Smooth muscle cell (in vitro differentiated cells): ENCODE data around the gene ABCA13. TPM values are rescaled to one million over a fixed set of nuclear protein-coding genes. Genes with fewer than 3 reads are reported as not detected.

Source experiments
- DNase-seq: peaks from one replicate; lab custom pipeline; 2025; ENCODE audit not compliant: unreplicated experiment; lab: John Stamatoyannopoulos, UW
- H2AFZ ChIP-seq: fragments of 200-600 bp; sonication (generic); 2 replicates; pipeline ENCODE4 v1.6.0; 2016; ENCODE audit warnings: antibody characterized with exemption, low read depth, mild to moderate bottlenecking
- H3F3A ChIP-seq: fragments of 200-600 bp; sonication (generic); 2 replicates; pipeline ENCODE4 v1.6.0; 2017; ENCODE audit warnings: antibody characterized with exemption, low read depth
- H3K27ac ChIP-seq: fragments of 200-600 bp; sonication (generic); 2 replicates; pipeline ENCODE4 v1.5.1; 2016; ENCODE audit warnings: low read depth, mild to moderate bottlenecking
- H3K27me3 ChIP-seq: fragments of 200-600 bp; sonication (generic); 2 replicates; pipeline ENCODE4 v1.6.1; 2016; ENCODE audit warnings: low read depth, mild to moderate bottlenecking
- H3K36me3 ChIP-seq: fragments of 200-600 bp; sonication (generic); 2 replicates; pipeline ENCODE4 v1.5.1; 2016; ENCODE audit warnings: low read depth
- H3K4me1 ChIP-seq: fragments of 200-600 bp; sonication (generic); 2 replicates; pipeline ENCODE4 v1.5.1; 2016; ENCODE audit warnings: low read depth
- H3K4me2 ChIP-seq: fragments of 200-600 bp; sonication (generic); 2 replicates; pipeline ENCODE4 v1.6.0; 2016; ENCODE audit warnings: mild to moderate bottlenecking
- H3K4me3 ChIP-seq: fragments of 200-600 bp; sonication (generic); 2 replicates; pipeline ENCODE4 v1.5.1; 2016; ENCODE audit warnings: mild to moderate bottlenecking
- H3K79me2 ChIP-seq: fragments of 200-600 bp; sonication (generic); 2 replicates; pipeline ENCODE4 v1.6.0; 2016; ENCODE audit warnings: low read depth, mild to moderate bottlenecking
- H3K9ac ChIP-seq: fragments of 200-600 bp; sonication (generic); 2 replicates; pipeline ENCODE4 v1.6.0; 2016; ENCODE audit warnings: low read depth
- H3K9me3 ChIP-seq: fragments of 200-600 bp; sonication (generic); replicated peaks from 2 replicates; pipeline ENCODE4 v1.5.1; 2016; ENCODE audit warnings: low read depth
- H4K20me1 ChIP-seq: fragments of 200-600 bp; sonication (generic); 2 replicates; pipeline ENCODE4 v1.6.0; 2016; ENCODE audit warnings: low read depth
- CTCF ChIP-seq: fragments of 200-600 bp; sonication (generic); IDR thresholded peaks from 2 replicates; pipeline ENCODE4 v1.5.1; 2017; ENCODE audit warnings: borderline replicate concordance, mild to moderate bottlenecking, antibody characterized with exemption; ENCODE audit not compliant: insufficient read depth, poor library complexity, severe bottlenecking
- WGBS: methylation state at CpG from one replicate; pipeline ENCODE4 v1.1.7; 2016; ENCODE audit warnings: low lambda C conversion rate; 5-methylcytosine and 5-hydroxymethylcytosine counted together
- polyA plus RNA-seq: library from polyadenylated mRNA; unstranded; fragments of >200 nt; fragmentation: Nextera tagmentation; extraction: Ambion mirVana; gene quantifications from 2 replicates; pipeline ENCODE4 v1.2.1, GENCODE V29; 2016
- total RNA-seq: library from RNA; depleted of rRNA; stranded (reverse); fragments of >200 nt; gene quantifications from 2 replicates; pipeline ENCODE4 v1.2.3, GENCODE V29; 2014

The ABCA13 gene
- total and polyA plus RNA-seq, 2 experiments from 2014 or later = not detected

GRCh38 chr7:48296966-48297365 is 125.7 kb downstream of the ABCA13 start:
- no peak overlapping the region for H3K4me2 ChIP-seq
- no peak for TF ChIP-seq CTCF
- no peak for DNase-seq
- no peaks in the 10 kb centered on the region for H3K27me3 ChIP-seq
- H4K20me1 ChIP-seq = no peaks in the 10 kb centered on the region
- WGBS = 64% methylated on average over 2 of the region's 2 CpGs
- H2AFZ ChIP-seq = no peak overlapping the region
- no peaks in the 10 kb centered on the region for H3K79me2 ChIP-seq
- no peak overlapping the region for H3K27ac ChIP-seq
- no peak overlapping the region for H3K9ac ChIP-seq
- no peaks in the 10 kb centered on the region for H3K4me1 ChIP-seq
- H3K4me3 ChIP-seq = no peak overlapping the region
- H3K36me3 ChIP-seq = no peaks in the 10 kb centered on the region
- H3F3A ChIP-seq = no peaks in the 10 kb centered on the region
- H3K9me3 ChIP-seq = no peaks in the 10 kb centered on the region

GRCh38 chr7:48298779-48299178 is 127.5 kb downstream of the ABCA13 start:
- no peaks in the 10 kb centered on the region for H3F3A ChIP-seq
- H3K4me2 ChIP-seq = no peak overlapping the region
- no peaks in the 10 kb centered on the region for H4K20me1 ChIP-seq
- no peaks in the 10 kb centered on the region for H3K9me3 ChIP-seq
- H2AFZ ChIP-seq = no peak overlapping the region
- H3K9ac ChIP-seq = no peak overlapping the region
- no peaks in the 10 kb centered on the region for H3K27me3 ChIP-seq
- 35% methylated on average over 5 of the region's 5 CpGs for WGBS
- no peak for DNase-seq
- H3K4me1 ChIP-seq = no peaks in the 10 kb centered on the region
- H3K36me3 ChIP-seq = no peaks in the 10 kb centered on the region
- H3K27ac ChIP-seq = no peak overlapping the region
- no peak for TF ChIP-seq CTCF
- H3K79me2 ChIP-seq = no peaks in the 10 kb centered on the region
- H3K4me3 ChIP-seq = no peak overlapping the region

- Histone ChIP-seq H3K4me3 (no peak overlapping the region), H3K27ac (no peak overlapping the region), H2AFZ (no peak overlapping the region), H3K9me3 (no peaks in the 10 kb centered on the region), H3K9ac (no peak overlapping the region), H3K4me2 (no peak overlapping the region), H3K4me1 (no peaks in the 10 kb centered on the region), H3K36me3 (no peaks in the 10 kb centered on the region), H3K79me2 (no peaks in the 10 kb centered on the region), H4K20me1 (no peaks in the 10 kb centered on the region), H3K27me3 (no peaks in the 10 kb centered on the region), H3F3A (no peaks in the 10 kb centered on the region)
- TF ChIP-seq CTCF = peak; percentile 77
- WGBS = 25% methylated on average over 4 of the region's 4 CpGs
- DNase-seq = no peak
Measured at GRCh38 chr7:48299580-48300169, 128.4 kb downstream of the ABCA13 start.

- no peaks in the 10 kb centered on the region for H3K9me3 ChIP-seq
- no peaks in the 10 kb centered on the region for H3F3A ChIP-seq
- WGBS = 42% methylated on average over 2 of the region's 2 CpGs
- no peaks in the 10 kb centered on the region for H3K79me2 ChIP-seq
- peaks cover 3% of the 10 kb centered on the region for H3K27me3 ChIP-seq
- no peak overlapping the region for H3K4me2 ChIP-seq
- no peaks in the 10 kb centered on the region for H4K20me1 ChIP-seq
- H3K9ac ChIP-seq = no peak overlapping the region
- no peak for DNase-seq
- no peaks in the 10 kb centered on the region for H3K4me1 ChIP-seq
- H2AFZ ChIP-seq = no peak overlapping the region
- TF ChIP-seq CTCF = no peak
- H3K27ac ChIP-seq = no peak overlapping the region
- no peaks in the 10 kb centered on the region for H3K36me3 ChIP-seq
- no peak overlapping the region for H3K4me3 ChIP-seq
Measured at GRCh38 chr7:48300301-48300700, 129.0 kb downstream of the ABCA13 start.
